Natural killer cell treated with Interleukin-12 subunit alpha and Interleukin-12 subunit beta and Interleukin-15 and Interleukin-18, amount 100 ng/mL, for 72 hours (primary cell): Measurements from ENCODE around the gene KLHL29. TPM values are rescaled to one million over a fixed set of nuclear protein-coding genes. Genes with fewer than 3 reads are reported as not detected.

ENCODE experiments used
- ATAC-seq, 2 donors: fragments of 150-1000 bp; cut with Tn5 transposase in 1 of 2; sonication (Bioruptor Pico), chemical (Tn5 transposase) in 1 of 2; 2 replicates each; pipeline ENCODE4 v1.10.0; 2021
- DNase-seq: peaks from one replicate; pipeline ENCODE4 v3.0.0; 2022; ENCODE audit warnings: low spot score
- H3K27ac Mint-ChIP-seq, 2 donors: 1 replicate in 1 of 2; 2 replicates in 1 of 2; pipeline ENCODE4 v1.8.0; 2022; ENCODE audit warnings: mixed read lengths in 2 of 2, mild to moderate bottlenecking in 1 of 2, moderate library complexity in 1 of 2
- H3K27me3 Mint-ChIP-seq, 2 donors: 1 replicate in 1 of 2; 2 replicates in 1 of 2; pipeline ENCODE4 v1.8.0; 2022; ENCODE audit warnings: mixed read lengths in 2 of 2
- H3K36me3 Mint-ChIP-seq: one replicate; pipeline ENCODE4 v1.8.0; 2022; ENCODE audit warnings: mixed read lengths
- H3K4me1 Mint-ChIP-seq, 2 donors: 1 replicate in 1 of 2; 2 replicates in 1 of 2; pipeline ENCODE4 v1.8.0; 2022; ENCODE audit warnings: low read depth in 2 of 2, mixed read lengths in 2 of 2, mild to moderate bottlenecking in 1 of 2
- H3K4me3 Mint-ChIP-seq: one replicate; pipeline ENCODE4 v1.8.0; 2022; ENCODE audit warnings: mixed read lengths
- H3K9me3 Mint-ChIP-seq: 2 replicates; pipeline ENCODE4 v1.8.0; 2022; ENCODE audit warnings: mixed read lengths
- total RNA-seq, 2 donors: library from RNA; stranded (reverse); gene quantifications; one replicate each; pipeline ENCODE4 v1.2.3, GENCODE V29; 2022

Gene KLHL29
- total RNA-seq, 2 donors from 2014 or later: 0.11 to 0.12 TPM

GRCh38 chr2:23602116-23602515 lies 217.1 kb downstream of the KLHL29 start:
- DNase-seq (peak; percentile 58), ATAC-seq (peak in 1 of 2 donors; percentile 21)
- H3K9me3 Mint-ChIP-seq: peaks cover 4% of the 10 kb centered on the region
- H3K4me1 Mint-ChIP-seq: no peaks in the 10 kb centered on the region
- H3K27me3 Mint-ChIP-seq: peaks cover 0 to 2% of the 10 kb centered on the region in 2 donors
- H3K4me3 Mint-ChIP-seq: no peak overlapping the region
- no peaks in the 10 kb centered on the region for H3K36me3 Mint-ChIP-seq
- no peak overlapping the region for H3K27ac Mint-ChIP-seq

- no peak for ATAC-seq
- Mint-ChIP-seq H3K4me3 (no peak overlapping the region), H3K4me1 (no peaks in the 10 kb centered on the region), H3K27me3 (peaks cover 2 to 3% of the 10 kb centered on the region in 2 donors), H3K27ac (no peak overlapping the region), H3K9me3 (peaks cover 4% of the 10 kb centered on the region), H3K36me3 (no peaks in the 10 kb centered on the region)
- peak; percentile 25 for DNase-seq
These were observed 218.2 kb downstream of the KLHL29 start for GRCh38 chr2:23603156-23603555.

GRCh38 chr2:23603581-23603980 lies 218.6 kb downstream of the KLHL29 start:
- DNase-seq: peak; percentile 48
- Mint-ChIP-seq H3K36me3 (no peaks in the 10 kb centered on the region), H3K4me3 (no peak overlapping the region), H3K9me3 (peaks cover 4% of the 10 kb centered on the region), H3K27ac (no peak overlapping the region), H3K27me3 (peaks cover 6% of the 10 kb centered on the region in 2 donors), H3K4me1 (no peaks in the 10 kb centered on the region)
- no peak for ATAC-seq

GRCh38 chr2:23604731-23605130 lies 219.8 kb downstream of the KLHL29 start:
- H3K36me3 Mint-ChIP-seq: no peaks in the 10 kb centered on the region
- no peak overlapping the region for H3K27ac Mint-ChIP-seq
- H3K4me1 Mint-ChIP-seq: peaks cover 0 to 2% of the 10 kb centered on the region in 2 donors
- H3K9me3 Mint-ChIP-seq: peaks cover 4% of the 10 kb centered on the region
- H3K27me3 Mint-ChIP-seq: peaks cover 10 to 15% of the 10 kb centered on the region in 2 donors
- no peak for ATAC-seq
- H3K4me3 Mint-ChIP-seq: no peak overlapping the region
- peak; percentile 56 for DNase-seq

- Mint-ChIP-seq H3K27ac (no peak overlapping the region), H3K9me3 (peaks cover 4% of the 10 kb centered on the region), H3K27me3 (peaks cover 10 to 15% of the 10 kb centered on the region in 2 donors)
These were observed 220.3 kb downstream of the KLHL29 start for GRCh38 chr2:23605236-23605635.

GRCh38 chr2:23606196-23606595 lies 221.2 kb downstream of the KLHL29 start:
- H3K36me3 Mint-ChIP-seq: peaks cover under 1% of the 10 kb centered on the region
- H3K9me3 Mint-ChIP-seq: peaks cover 4% of the 10 kb centered on the region
- peak; percentile 12 for DNase-seq
- H3K4me3 Mint-ChIP-seq: no peak overlapping the region
- no peak for ATAC-seq
- H3K4me1 Mint-ChIP-seq: peaks cover 0 to 2% of the 10 kb centered on the region in 2 donors
- H3K27me3 Mint-ChIP-seq: peaks cover 10 to 18% of the 10 kb centered on the region in 2 donors
- no peak overlapping the region for H3K27ac Mint-ChIP-seq

More at GRCh38 chr2:23605236-23605635, 220.3 kb downstream of the KLHL29 start:
- Mint-ChIP-seq H3K4me1 (peaks cover 0 to 2% of the 10 kb centered on the region in 2 donors), H3K4me3 (no peak overlapping the region), H3K36me3 (no peaks in the 10 kb centered on the region)
- ATAC-seq: no peak
- DNase-seq: peak; percentile 37

- no peak for DNase-seq
- Mint-ChIP-seq H3K9me3 (peaks cover 4% of the 10 kb centered on the region), H3K27ac (no peak overlapping the region), H3K27me3 (peaks cover 10 to 24% of the 10 kb centered on the region in 2 donors), H3K36me3 (peaks cover 9% of the 10 kb centered on the region), H3K4me3 (no peak overlapping the region), H3K4me1 (peaks cover 0 to 2% of the 10 kb centered on the region in 2 donors)
- ATAC-seq: peak in 1 of 2 donors; percentile 54
These were observed 222.0 kb downstream of the KLHL29 start for GRCh38 chr2:23606968-23607367.

- H3K36me3 Mint-ChIP-seq: peaks cover 9% of the 10 kb centered on the region
- no peak overlapping the region for H3K4me3 Mint-ChIP-seq
- H3K27me3 Mint-ChIP-seq: peaks cover 12 to 26% of the 10 kb centered on the region in 2 donors
- peaks cover 4% of the 10 kb centered on the region for H3K9me3 Mint-ChIP-seq
- H3K27ac Mint-ChIP-seq: no peak overlapping the region
- ATAC-seq (no peak), DNase-seq (no peak)
- H3K4me1 Mint-ChIP-seq: peaks cover 0 to 2% of the 10 kb centered on the region in 2 donors
These were observed 222.9 kb downstream of the KLHL29 start for GRCh38 chr2:23607925-23608324.

- H3K27me3 Mint-ChIP-seq: peaks cover 16 to 29% of the 10 kb centered on the region in 2 donors
- no peak for ATAC-seq
- peaks cover 9% of the 10 kb centered on the region for H3K36me3 Mint-ChIP-seq
- peaks cover 4% of the 10 kb centered on the region for H3K9me3 Mint-ChIP-seq
- no peak overlapping the region for H3K4me3 Mint-ChIP-seq
- H3K4me1 Mint-ChIP-seq: peaks cover 3 to 4% of the 10 kb centered on the region in 2 donors
- peak; percentile 23 for DNase-seq
- H3K27ac Mint-ChIP-seq: no peak overlapping the region
These were observed 224.3 kb downstream of the KLHL29 start for GRCh38 chr2:23609254-23609653.

GRCh38 chr2:23611839-23612238 lies 226.9 kb downstream of the KLHL29 start:
- H3K27me3 Mint-ChIP-seq: peaks cover 17 to 29% of the 10 kb centered on the region in 2 donors
- DNase-seq (no peak), ATAC-seq (no peak)
- peaks cover 7 to 9% of the 10 kb centered on the region in 2 donors for H3K4me1 Mint-ChIP-seq
- H3K4me3 Mint-ChIP-seq: no peak overlapping the region
- no peak overlapping the region for H3K27ac Mint-ChIP-seq
- H3K9me3 Mint-ChIP-seq: no peaks in the 10 kb centered on the region
- H3K36me3 Mint-ChIP-seq: peaks cover 9% of the 10 kb centered on the region

- Mint-ChIP-seq H3K36me3 (peaks cover 9% of the 10 kb centered on the region), H3K27me3 (peaks cover 9 to 13% of the 10 kb centered on the region in 2 donors), H3K4me1 (peaks cover 7% of the 10 kb centered on the region in 2 donors), H3K27ac (peak overlapping the region in 1 of 2 donors; percentile 6), H3K4me3 (no peak overlapping the region), H3K9me3 (no peaks in the 10 kb centered on the region)
- DNase-seq: no peak
- no peak for ATAC-seq
These were observed 229.7 kb downstream of the KLHL29 start for GRCh38 chr2:23614701-23615100.

- DNase-seq (peak; percentile 48), ATAC-seq (peak in 1 of 2 donors; percentile 31)
- peaks cover 9 to 13% of the 10 kb centered on the region in 2 donors for H3K27me3 Mint-ChIP-seq
- H3K9me3 Mint-ChIP-seq: no peaks in the 10 kb centered on the region
- peaks cover 9% of the 10 kb centered on the region for H3K36me3 Mint-ChIP-seq
- peaks cover 7% of the 10 kb centered on the region in 2 donors for H3K4me1 Mint-ChIP-seq
- H3K4me3 Mint-ChIP-seq: no peak overlapping the region
- no peak overlapping the region for H3K27ac Mint-ChIP-seq
These were observed 230.4 kb downstream of the KLHL29 start for GRCh38 chr2:23615216-23616020.

GRCh38 chr2:23616630-23617029 lies 231.7 kb downstream of the KLHL29 start:
- H3K9me3 Mint-ChIP-seq: no peaks in the 10 kb centered on the region
- H3K4me3 Mint-ChIP-seq: no peak overlapping the region
- no peak for ATAC-seq
- H3K27ac Mint-ChIP-seq: no peak overlapping the region
- H3K27me3 Mint-ChIP-seq: peaks cover 6 to 9% of the 10 kb centered on the region in 2 donors
- peaks cover 7% of the 10 kb centered on the region in 2 donors for H3K4me1 Mint-ChIP-seq
- peaks cover 4% of the 10 kb centered on the region for H3K36me3 Mint-ChIP-seq
- peak; percentile 37 for DNase-seq

- H3K27me3 Mint-ChIP-seq: peaks cover 4 to 9% of the 10 kb centered on the region in 2 donors
- DNase-seq (peak; percentile 31), ATAC-seq (no peak)
- no peak overlapping the region for H3K27ac Mint-ChIP-seq
- no peaks in the 10 kb centered on the region for H3K36me3 Mint-ChIP-seq
- peaks cover 7% of the 10 kb centered on the region in 2 donors for H3K4me1 Mint-ChIP-seq
- H3K4me3 Mint-ChIP-seq: no peak overlapping the region
- H3K9me3 Mint-ChIP-seq: no peaks in the 10 kb centered on the region
These were observed 232.3 kb downstream of the KLHL29 start for GRCh38 chr2:23617167-23617810.
